ENCODE measurements around the gene HEXIM2.

The HEXIM2 gene

DNA sequence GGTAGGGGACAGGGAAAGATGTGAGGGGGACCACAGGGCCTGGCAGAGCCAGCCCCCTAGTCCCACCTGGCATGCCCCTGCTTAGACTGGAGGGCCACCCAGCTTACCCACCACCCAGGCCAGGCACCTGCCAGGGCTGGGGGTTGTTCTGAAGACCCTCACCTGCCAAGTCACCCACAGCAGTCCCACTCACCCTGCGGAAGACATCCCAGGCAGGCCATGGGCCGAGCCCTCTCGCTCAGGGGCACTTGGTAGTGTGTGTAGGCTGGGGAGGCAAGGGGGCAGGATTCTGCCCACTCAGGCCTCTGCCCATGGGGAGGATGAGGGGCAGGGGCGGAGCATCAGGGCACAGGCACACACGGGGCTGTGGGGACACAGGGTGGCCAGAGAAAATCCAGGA is 33.3 kb upstream of the HEXIM2 start:
- no peak for DNase-seq

DNA sequence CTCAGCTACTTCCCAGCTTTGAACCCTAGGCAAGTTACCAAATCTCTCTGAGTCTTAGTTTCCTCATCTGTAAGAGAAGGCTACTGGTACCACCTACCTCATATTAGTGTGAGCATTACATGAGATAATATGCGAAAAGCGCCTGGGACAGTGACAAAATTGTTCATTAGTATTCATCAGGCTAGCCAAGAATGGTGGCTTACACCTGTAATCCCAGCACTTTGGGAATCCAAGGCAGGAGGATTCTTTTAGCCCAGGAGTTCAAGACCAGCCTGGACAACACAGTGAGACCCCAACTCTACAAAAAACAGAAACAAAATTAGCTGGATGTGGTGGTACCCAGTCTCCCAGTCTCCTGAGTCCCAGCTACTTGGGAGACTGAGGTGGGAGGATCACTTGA is 32.7 kb upstream of the HEXIM2 start:
- no peak for DNase-seq

DNA sequence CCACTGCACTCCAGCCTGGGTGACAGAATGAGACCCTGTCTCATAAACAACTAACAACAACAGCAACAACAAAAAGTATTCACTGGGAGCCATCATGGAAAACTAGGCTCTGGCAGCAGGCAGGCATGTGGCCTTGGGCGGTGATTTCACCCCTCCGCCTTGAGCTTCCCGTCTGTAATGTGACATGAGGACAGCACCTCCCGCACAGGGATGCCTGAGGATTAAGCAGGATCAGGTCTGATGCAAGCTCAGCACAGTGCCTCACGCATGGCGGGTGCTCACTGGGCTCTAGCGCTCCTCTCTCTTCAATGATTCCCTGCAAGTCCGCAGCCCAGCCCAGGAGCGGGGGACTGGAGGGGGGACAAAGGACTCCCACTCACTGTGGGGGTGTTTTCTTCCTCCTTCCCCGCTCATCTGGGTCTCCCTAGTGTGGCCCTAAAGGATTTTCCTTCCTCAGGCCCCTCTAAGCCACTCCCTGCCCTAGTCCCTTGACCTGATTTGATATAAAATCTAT is 32.2 kb upstream of the HEXIM2 start:
- DNase-seq: no peak

GRCh38 chr17:45129940-45130680 is 31.6 kb upstream of the HEXIM2 start:
- DNase-seq: no peak

DNA sequence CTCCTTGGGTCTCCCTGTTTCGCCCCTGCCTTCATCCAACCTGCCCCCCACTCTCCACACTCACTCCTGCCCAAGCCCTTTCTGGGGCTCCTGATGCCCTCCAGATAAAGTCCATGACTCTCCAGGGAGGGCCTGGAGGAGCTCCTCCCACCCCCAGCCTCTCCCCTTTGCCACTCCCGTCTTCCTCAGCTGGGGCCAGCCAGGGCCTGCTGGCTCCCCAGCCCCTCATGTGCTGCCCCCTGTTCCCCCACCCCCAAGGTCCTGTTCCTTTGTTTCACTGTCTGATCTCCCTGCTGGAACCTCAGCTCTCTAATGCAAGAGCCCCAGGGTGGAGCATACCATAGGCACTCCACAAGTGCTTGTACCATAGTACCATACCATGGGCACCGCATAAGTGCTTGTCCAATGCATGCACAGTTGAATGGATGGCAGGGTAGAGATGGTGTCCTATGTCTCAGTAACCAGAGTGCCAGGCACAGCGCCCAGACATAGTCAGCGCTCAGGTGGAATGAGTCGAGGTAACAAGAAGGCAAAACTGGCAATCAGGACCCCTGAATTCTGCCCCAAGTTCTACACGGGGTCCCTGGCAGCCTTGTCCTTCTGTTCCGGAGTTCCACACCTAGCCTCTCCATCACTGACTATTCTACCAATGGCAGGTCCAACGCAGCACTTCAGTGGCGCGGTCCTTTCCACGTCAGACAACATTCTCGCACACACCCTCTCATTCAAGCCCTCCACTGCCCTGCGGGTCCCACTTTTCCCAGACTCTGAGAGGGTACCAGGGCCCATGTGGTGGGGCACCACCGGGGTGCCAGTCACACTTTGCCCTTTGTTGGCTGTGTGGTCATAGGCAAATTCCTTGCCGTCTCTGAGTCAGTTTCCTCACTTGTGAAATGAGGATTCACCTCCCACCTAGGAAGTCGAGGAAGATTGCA is 30.7 kb upstream of the HEXIM2 start:
- no peak for DNase-seq

DNA sequence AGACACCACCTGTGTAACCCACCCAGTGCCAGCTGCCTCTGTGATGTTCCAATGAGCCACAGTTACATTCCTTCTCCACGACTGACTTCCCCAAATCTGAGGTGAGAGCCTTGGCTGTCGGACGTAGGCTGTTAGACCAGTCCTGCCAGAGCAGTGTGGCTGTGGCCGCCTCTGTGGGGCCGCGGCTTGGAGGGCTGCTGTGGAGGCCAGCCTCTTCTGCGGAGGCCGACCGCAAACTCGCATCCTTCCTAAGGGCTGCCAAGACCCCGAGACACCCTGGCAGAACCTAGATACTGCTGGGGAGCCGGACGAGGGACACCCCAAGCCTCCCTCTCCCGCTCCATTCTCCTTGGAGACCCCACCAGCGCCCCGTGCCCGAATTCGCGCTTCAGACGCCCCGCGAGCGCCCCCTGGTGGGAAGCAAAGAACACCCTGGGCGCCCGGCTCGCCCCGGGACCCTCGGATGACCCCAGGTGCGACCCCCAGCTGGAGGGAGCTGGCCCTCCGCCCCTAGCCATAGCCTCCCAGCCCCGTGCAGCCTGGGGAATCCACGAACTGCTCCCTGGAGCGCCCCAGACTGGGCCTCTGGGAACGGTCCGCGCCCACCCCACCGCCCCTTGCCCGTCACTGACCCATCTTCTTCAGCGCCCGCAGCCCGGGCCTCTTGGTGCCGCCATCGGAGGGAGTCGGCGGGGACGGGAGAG is 29.9 kb upstream of the HEXIM2 start:
- peak; percentile 48 for DNase-seq

- DNase-seq: no peak
Measured at GRCh38 chr17:45132320-45132571, 29.4 kb upstream of the HEXIM2 start, which contains the start of gene PLCD3. TSS of gene PLCD3 (minus strand) at chr17:45132515. CDS start at chr17:45132410, 105 bp downstream.

- DNase-seq: peak; percentile 60
Measured at GRCh38 chr17:45132572-45133463, 28.9 kb upstream of the HEXIM2 start.

GRCh38 chr17:45135192-45135977 is 26.3 kb upstream of the HEXIM2 start, which contains the start of gene ACBD4:
TSS of gene ACBD4 (plus strand) at chr17:45135687. CDS start at chr17:45136145, 458 bp downstream.
- peak; percentile 97 for DNase-seq

- no peak for DNase-seq
Measured at GRCh38 chr17:45135978-45136791, 25.5 kb upstream of the HEXIM2 start.

DNA sequence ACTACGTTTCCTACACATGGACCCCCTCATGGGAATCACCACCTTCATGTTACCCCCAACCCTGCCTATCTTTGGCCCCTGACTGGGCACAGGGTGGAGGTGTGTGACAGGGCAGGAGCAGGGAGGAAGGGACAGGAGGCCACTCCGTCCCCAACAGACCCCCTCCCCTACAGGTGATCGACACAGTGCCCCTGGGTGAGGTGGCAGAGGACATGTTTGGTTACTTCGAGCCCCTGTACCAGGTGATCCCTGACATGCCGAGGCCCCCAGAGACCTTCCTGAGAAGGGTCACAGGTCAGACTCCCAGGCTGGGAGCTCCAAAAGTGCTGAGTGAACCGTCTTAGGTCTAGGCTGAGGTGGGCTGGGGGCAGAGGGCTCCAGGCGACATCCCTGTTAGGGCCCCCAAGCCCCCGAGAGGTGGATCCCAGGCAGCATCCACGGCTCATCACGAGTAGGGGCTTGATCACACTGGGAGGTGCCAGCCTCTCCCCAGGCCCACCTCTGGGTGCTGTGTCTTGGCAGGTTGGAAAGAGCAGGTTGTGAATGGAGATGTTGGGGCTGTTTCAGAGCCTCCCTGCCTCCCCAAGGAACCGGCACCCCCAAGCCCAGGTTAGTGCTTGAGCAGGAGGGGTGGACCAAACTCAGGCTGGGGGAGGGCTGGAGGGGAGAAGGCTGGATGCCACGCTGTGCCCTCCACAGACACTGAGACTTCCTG is 24.7 kb upstream of the HEXIM2 start:
- no peak for DNase-seq

DNA sequence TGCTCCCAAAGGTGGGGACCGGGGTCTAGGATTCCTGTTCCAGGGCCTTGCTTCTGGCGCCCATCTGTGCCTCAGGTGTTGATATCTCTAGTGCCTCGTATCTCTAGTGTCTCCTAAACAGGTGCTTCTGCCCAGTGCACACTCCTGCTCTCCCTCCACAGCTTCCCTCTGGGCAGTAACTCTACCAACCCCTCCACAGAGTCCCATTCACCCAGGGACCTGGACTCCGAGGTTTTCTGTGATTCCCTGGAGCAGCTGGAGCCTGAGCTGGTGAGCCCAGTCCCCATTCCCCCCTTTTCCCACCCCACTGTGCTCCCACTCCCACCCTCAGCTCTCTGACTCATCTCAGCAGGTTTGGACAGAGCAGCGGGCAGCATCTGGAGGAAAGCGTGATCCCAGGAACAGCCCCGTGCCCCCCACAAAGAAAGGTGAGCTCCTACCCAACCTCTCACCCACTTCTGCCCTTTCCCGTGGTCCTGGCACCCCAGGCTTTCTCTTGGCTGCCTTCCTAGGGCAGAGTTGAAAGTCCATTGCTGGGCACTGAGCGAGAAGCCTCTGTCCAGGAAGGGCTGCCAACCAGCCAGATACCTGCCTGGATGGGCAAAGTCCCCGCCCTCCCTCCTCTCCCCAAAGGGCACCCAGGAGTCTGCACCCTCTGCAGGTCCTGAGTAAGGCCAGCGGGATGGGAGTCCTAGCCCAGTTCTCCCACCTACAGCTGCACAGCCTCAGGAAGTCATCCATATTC is 23.9 kb upstream of the HEXIM2 start:
- no peak for DNase-seq

DNA sequence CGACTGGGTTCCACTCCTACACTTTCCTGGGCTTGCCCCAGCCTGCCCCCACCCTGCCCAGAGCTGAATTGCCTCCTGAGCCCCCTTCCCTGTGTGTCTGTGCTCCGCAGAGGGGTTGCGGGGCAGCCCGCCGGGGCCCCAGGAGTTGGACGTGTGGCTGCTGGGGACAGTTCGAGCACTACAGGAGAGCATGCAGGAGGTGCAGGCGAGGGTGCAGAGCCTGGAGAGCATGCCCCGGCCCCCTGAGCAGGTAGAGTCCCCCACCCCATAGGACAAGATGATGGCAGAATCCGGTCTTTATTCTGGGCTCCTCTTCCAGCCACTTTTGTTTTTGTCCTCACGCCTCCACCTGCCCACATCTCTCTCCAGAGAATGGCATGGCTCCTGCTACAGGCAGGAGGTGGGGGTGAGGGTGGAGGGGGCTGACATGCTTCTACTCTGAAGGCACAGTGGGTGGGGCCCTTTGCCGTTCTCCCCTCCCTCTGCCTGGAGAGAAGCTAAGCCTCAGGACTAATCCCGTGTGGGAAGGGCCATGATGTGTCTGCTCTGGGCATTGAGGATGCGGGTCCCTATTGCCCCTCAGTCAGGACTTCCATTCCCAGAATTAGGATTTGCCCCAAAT is 22.7 kb upstream of the HEXIM2 start:
- no peak for DNase-seq

DNA sequence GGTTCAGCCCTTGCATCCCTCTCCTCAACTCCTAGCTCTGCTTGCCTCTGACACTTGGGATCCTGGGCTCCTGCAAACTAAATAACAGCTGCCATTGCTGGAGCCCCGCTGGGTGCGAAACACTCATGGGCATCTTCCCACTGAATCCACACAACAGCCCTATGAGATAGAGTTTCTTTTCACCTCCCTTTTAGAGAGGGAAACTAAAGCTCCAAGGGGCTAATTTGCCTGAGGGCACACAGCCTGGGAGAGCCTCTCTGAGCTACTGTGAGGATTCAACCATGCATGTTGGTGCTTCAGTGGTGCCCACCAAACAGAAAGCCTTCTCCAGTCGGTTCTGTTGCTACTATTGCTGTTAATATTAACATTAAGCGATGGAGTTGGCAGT is 22.1 kb upstream of the HEXIM2 start:
- DNase-seq: no peak

DNA sequence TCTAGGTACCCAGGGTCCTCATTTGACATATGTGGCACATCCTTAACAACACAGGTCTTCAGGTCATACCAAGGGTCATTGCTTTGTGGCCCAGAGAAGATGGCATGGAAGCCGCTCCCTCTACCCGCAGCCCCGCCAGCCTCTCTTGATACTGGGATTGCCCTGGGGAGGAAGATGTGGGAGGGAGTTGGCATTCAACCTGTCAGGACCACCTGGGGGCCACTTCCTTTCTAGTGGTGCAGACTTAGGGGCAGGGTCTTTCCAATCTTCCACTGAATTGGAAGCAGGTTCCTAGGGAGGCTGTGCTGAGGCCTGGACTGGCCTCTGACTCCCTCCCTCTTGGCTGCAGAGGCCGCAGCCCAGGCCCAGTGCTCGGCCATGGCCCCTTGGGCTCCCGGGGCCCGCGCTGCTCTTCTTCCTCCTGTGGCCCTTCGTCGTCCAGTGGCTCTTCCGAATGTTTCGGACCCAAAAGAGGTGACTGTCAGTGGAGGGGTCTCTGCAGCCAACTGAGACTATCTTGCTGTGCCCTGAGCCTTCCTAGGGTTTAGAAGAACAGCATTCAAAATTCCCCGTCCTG is 18.5 kb upstream of the HEXIM2 start:
- no peak for DNase-seq

- DNase-seq: peak; percentile 28
Measured at GRCh38 chr17:45143767-45144198, 17.9 kb upstream of the HEXIM2 start.

DNA sequence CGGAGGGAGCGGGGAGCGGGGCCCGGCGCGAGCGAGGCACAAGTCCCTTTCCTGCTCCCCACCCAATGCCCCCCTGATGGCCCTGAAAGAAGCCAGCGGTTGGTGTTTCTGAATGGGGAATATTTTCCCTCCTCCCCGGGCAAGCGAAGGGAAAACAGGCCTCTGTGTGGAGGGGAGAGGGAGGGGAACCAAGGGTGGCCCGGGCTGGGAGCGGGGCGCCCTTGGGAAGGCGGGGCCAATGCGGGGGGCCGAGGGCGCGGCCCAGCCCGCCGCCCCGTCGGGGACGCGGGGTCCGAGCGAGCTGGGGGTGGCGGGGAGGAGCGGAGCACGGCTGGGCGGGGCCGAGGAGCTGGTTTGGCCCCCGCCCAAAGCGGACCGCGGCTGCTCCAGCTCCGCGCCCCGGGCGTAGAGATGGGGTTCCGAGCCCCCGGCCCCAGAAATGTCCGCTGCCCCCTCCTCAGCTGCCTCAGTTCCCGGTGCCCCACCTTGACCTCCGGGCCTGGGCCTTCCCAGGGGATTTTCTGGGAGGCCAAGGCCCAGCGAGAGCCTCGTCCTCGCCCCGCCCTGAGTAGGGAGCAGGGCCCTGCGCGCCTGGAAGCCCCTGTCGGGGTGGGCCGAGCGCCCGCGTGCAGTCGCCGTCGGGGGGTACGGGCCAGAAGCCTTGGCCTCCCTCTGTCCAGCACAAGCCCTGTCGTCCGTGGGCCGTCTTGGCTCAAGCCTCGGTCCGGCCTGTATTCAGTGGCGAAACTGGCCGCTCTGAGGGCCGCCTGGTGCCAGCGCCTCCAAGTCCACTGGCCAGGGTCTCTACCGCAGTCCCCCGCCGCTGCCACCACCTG is 17.3 kb upstream of the HEXIM2 start:
- no peak for DNase-seq
